A549 (cell line): ENCODE data around the gene SLC25A34. TPM values are rescaled to one million over a fixed set of nuclear protein-coding genes. Genes with fewer than 3 reads are reported as not detected.

ENCODE experiments used
- ATAC-seq, 2 experiments: fragments of 200-7000 bp in 1 of 2; fragments of >200 bp in 1 of 2; cut with Nextera tagmentation in 1 of 2; cut with Tn5 transposase in 1 of 2; 3 replicates each; pipeline versions ENCODE4 v1.8.0 to v1.9.1; 2018 to 2020; ENCODE audit warnings: mild to moderate bottlenecking in 1 of 2, moderate library complexity in 1 of 2
- CTCF ChIA-PET: fragments of 300-600 bp; sonication (Branson Sonifier 250); formaldehyde crosslinking; extraction: SDS; loops from one replicate; lab custom pipeline; 2021; ENCODE audit warnings: antibody characterized with exemption, inconsistent platforms; lab: Yijun Ruan, JAX
- POLR2A ChIA-PET: fragments of 350-600 bp; formaldehyde crosslinking; extraction: SDS; loops from one replicate; lab custom pipeline; 2021; ENCODE audit warnings: antibody characterized with exemption, inconsistent platforms; lab: Yijun Ruan, JAX
- DNase-seq, 2 experiments: peaks; one replicate each; pipeline versions ENCODE4 v3.0.0 to v3.0.0-alpha.2; 2011 to 2016; ENCODE audit warnings: low read depth in 1 of 2, low spot score in 1 of 2
- FAIRE-seq: peaks from 2 replicates; lab custom pipeline; 2011; peaks lifted over from hg19 to GRCh38; lab: Jason Lieb, UNC
- H3K27ac ChIP-seq, 2 experiments: fragments of >200 bp; sonication (Bioruptor Twin); formaldehyde crosslinking; 3 replicates each; pipeline ENCODE4 v1.5.1; 2016 to 2017
- H3K4me1 ChIP-seq: fragments of >200 bp; sonication (Bioruptor Twin); formaldehyde crosslinking; 3 replicates; pipeline ENCODE4 v1.6.1; 2016
- H3K4me2 ChIP-seq: fragments of >200 bp; sonication (Bioruptor Twin); formaldehyde crosslinking; 3 replicates; pipeline ENCODE4 v1.6.1; 2016
- H3K4me3 ChIP-seq: fragments of >200 bp; sonication (Bioruptor Twin); formaldehyde crosslinking; 3 replicates; pipeline ENCODE4 v1.5.1; 2016
- H3K9me3 ChIP-seq: fragments of >200 bp; sonication (Bioruptor Twin); formaldehyde crosslinking; 3 replicates; pipeline ENCODE4 v1.6.1; 2016
- BHLHE40 ChIP-seq: IDR thresholded peaks from 2 replicates; pipeline ENCODE4 v1.6.1; 2012; ENCODE audit warnings: low read depth, low read length, inconsistent platforms
- CTCF ChIP-seq: fragments of >200 bp; sonication (Bioruptor Twin); formaldehyde crosslinking; IDR thresholded peaks from 3 replicates; pipeline ENCODE4 v1.5.1; 2016
- EHMT2 ChIP-seq: fragments of 200-600 bp; sonication (generic); IDR thresholded peaks from 2 replicates; pipeline ENCODE4 v1.6.1; 2016; ENCODE audit warnings: antibody characterized with exemption, low read depth, mild to moderate bottlenecking, moderate library complexity
- ELK1 ChIP-seq: fragments of 150-350 bp; IDR thresholded peaks from 2 replicates; pipeline ENCODE4 v1.6.1; 2014; ENCODE audit warnings: low read depth, mild to moderate bottlenecking, low read length
- EP300 ChIP-seq, 2 experiments: fragments of >200 bp; sonication (Bioruptor Twin); formaldehyde crosslinking; IDR thresholded peaks; 2 replicates in 1 of 2; 3 replicates in 1 of 2; pipeline ENCODE4 v1.6.1; 2016 to 2017
- ESRRA ChIP-seq: fragments of 150-350 bp; IDR thresholded peaks from 2 replicates; pipeline ENCODE4 v1.6.1; 2014; ENCODE audit warnings: mild to moderate bottlenecking, low read length, borderline replicate concordance
- FOSB ChIP-seq: fragments of 250-450 bp; sonication (Bioruptor Pico); IDR thresholded peaks from 2 replicates; pipeline ENCODE4 v1.5.0; 2020; ENCODE audit warnings: mild to moderate bottlenecking, moderate library complexity
- HDAC2 ChIP-seq: fragments of 200-600 bp; sonication (generic); IDR thresholded peaks from 2 replicates; pipeline ENCODE4 v1.6.1; 2016
- HES2 ChIP-seq: fragments of >200 bp; sonication (Bioruptor Twin); formaldehyde crosslinking; IDR thresholded peaks from 2 replicates; pipeline ENCODE4 v1.6.1; 2016
- HMGXB4 ChIP-seq: fragments of 250-450 bp; sonication (Bioruptor Pico); IDR thresholded peaks from 2 replicates; pipeline ENCODE4 v1.5.0; 2021; ENCODE audit warnings: mild to moderate bottlenecking, moderate library complexity, borderline replicate concordance
- HOXA7 ChIP-seq: fragments of 250-450 bp; sonication (Bioruptor Pico); IDR thresholded peaks from 2 replicates; pipeline ENCODE4 v1.5.0; 2020; ENCODE audit warnings: mild to moderate bottlenecking, moderate library complexity
- JUN ChIP-seq, 2 experiments: fragments of >200 bp; sonication (Bioruptor Twin); formaldehyde crosslinking; IDR thresholded peaks; 2 replicates in 1 of 2; 3 replicates in 1 of 2; pipeline ENCODE4 v1.6.1; 2016 to 2017
- JUNB ChIP-seq: fragments of >200 bp; sonication (Bioruptor Twin); formaldehyde crosslinking; IDR thresholded peaks from 2 replicates; pipeline ENCODE4 v1.6.1; 2016
- MAX ChIP-seq: IDR thresholded peaks from 2 replicates; pipeline ENCODE4 v1.6.1; 2012
- MYC ChIP-seq: IDR thresholded peaks from 2 replicates; pipeline ENCODE4 v1.6.1; 2012; ENCODE audit warnings: mild to moderate bottlenecking, inconsistent platforms, low read length, improper control_type of control experiment, borderline replicate concordance
- PBX3 ChIP-seq: IDR thresholded peaks from 2 replicates; pipeline ENCODE4 v1.6.1; 2012
- PHF8 ChIP-seq: fragments of 200-600 bp; sonication (generic); IDR thresholded peaks from 2 replicates; pipeline ENCODE4 v1.6.1; 2016; ENCODE audit warnings: low read depth, mild to moderate bottlenecking, antibody characterized with exemption, moderate library complexity, borderline replicate concordance
- POLR2A ChIP-seq: IDR thresholded peaks from 2 replicates; pipeline ENCODE4 v1.6.1; 2012; ENCODE audit warnings: mild to moderate bottlenecking, low read length
- RNF2 ChIP-seq: fragments of 200-600 bp; sonication (generic); IDR thresholded peaks from 2 replicates; pipeline ENCODE4 v1.6.1; 2016; ENCODE audit warnings: low read depth, mild to moderate bottlenecking, antibody characterized with exemption, moderate library complexity, borderline replicate concordance
- TFCP2L1 ChIP-seq: fragments of 250-450 bp; sonication (Bioruptor Pico); IDR thresholded peaks from 2 replicates; pipeline ENCODE4 v1.5.0; 2021; ENCODE audit warnings: mild to moderate bottlenecking
- USF2 ChIP-seq: fragments of 450-650 bp; IDR thresholded peaks from 2 replicates; pipeline ENCODE4 v1.6.1; 2014; ENCODE audit warnings: antibody characterized with exemption
- ZC3H11A ChIP-seq: fragments of 450-650 bp; IDR thresholded peaks from 2 replicates; pipeline ENCODE4 v1.6.1; 2014; ENCODE audit warnings: antibody characterized with exemption, mild to moderate bottlenecking
- ZSCAN20 ChIP-seq: fragments of 250-450 bp; sonication (Bioruptor Pico); IDR thresholded peaks from 2 replicates; pipeline ENCODE4 v1.8.0; 2022; ENCODE audit warnings: mild to moderate bottlenecking, moderate library complexity
- WGBS: methylation state at CpG from one replicate; pipeline ENCODE4 v1.1.6; 2017; ENCODE audit errors: missing lambda C conversion rate; 5-methylcytosine and 5-hydroxymethylcytosine counted together
- polyA plus RNA-seq, 4 experiments: library from polyadenylated mRNA; depleted of rRNA in 3 of 4; stranded (reverse); fragments of >200 nt; fragmentation: RNase III in 1 of 4; extraction: RNeasy Plus Mini Kit Qiagen cat#74134 plus additional on column Dnase treatment in 1 of 4; gene quantifications; 2 replicates in 3 of 4; 3 replicates in 1 of 4; pipeline ENCODE4 v1.2.3, GENCODE V29; 2011 to 2017

SLC25A34 gene
- polyA plus RNA-seq, 2 of the 4 experiments (the other 2 are of a cell fraction) = 0.12 to 0.19 TPM

- ChIA-PET CTCF (interaction anchor here (1.5 to 2.1 kb wide), 3 partner anchors 8 to 17 kb away, joined by 3 to 6 read pairs (median 6); no protein-coding TSS in a partner anchor), POLR2A (no interaction called here)
- no peak overlapping the region for H3K4me2 ChIP-seq
- H3K27ac ChIP-seq = no peak overlapping the region
- TF ChIP-seq MYC = no peak
- TF ChIP-seq FOSB (CRISPR knock-in tag) = no peak
- TF ChIP-seq HMGXB4 (CRISPR knock-in tag) = no peak
- TF ChIP-seq EP300 (IDR thresholded peaks at IDR 0.05) = no peak
- no peak for TF ChIP-seq ESRRA
- TF ChIP-seq POLR2A = no peak
- TF ChIP-seq PHF8 = no peak
- no peak for TF ChIP-seq BHLHE40
- no peak for TF ChIP-seq RNF2
- no peak for TF ChIP-seq MAX
- TF ChIP-seq TFCP2L1 = no peak
- TF ChIP-seq ZC3H11A = no peak
- no peak overlapping the region for H3K4me3 ChIP-seq
- DNase-seq = no peak
- no peaks in the 10 kb centered on the region for H3K9me3 ChIP-seq
- ATAC-seq = no peak
- 93% methylated on average over 17 of the region's 20 CpGs for WGBS
- H3K4me1 ChIP-seq = no peaks in the 10 kb centered on the region
- no peak for FAIRE-seq
Observed at GRCh38 chr1:15723631-15724246, 12.3 kb upstream of the SLC25A34 start.

- TF ChIP-seq HDAC2 = no peak
- no peak for TF ChIP-seq HOXA7 (CRISPR knock-in tag)
- no peak for TF ChIP-seq JUNB
- TF ChIP-seq USF2 = no peak
- TF ChIP-seq JUN (IDR thresholded peaks at IDR 0.05) = no peak
- TF ChIP-seq PBX3 = no peak
- no peak for TF ChIP-seq HES2
- TF ChIP-seq ELK1 = no peak
- TF ChIP-seq ZSCAN20 (CRISPR knock-in tag) = no peak
- no peak for TF ChIP-seq EHMT2
- no peak for TF ChIP-seq CTCF
- WGBS = 100% methylated on average over 3 of the region's 26 CpGs
- H3K9me3 ChIP-seq = no peaks in the 10 kb centered on the region
- ATAC-seq = no peak
- no peak overlapping the region for H3K4me2 ChIP-seq
- ChIA-PET CTCF (interaction anchor here (1.8 kb wide), 1 partner anchor 16 kb away, joined by 6 read pairs; no protein-coding TSS in a partner anchor), POLR2A (no interaction called here)
- no peak for DNase-seq
- H3K4me3 ChIP-seq = no peak overlapping the region
- no peak for FAIRE-seq
- H3K4me1 ChIP-seq = no peaks in the 10 kb centered on the region
- no peak overlapping the region for H3K27ac ChIP-seq
Observed at GRCh38 chr1:15724949-15725880, 10.8 kb upstream of the SLC25A34 start.
